Occipital lobe (tissue), 2 donors: Measurements from ENCODE around the gene ZBTB24. TPM values are rescaled to one million over a fixed set of nuclear protein-coding genes. Genes with fewer than 3 reads are reported as not detected.
A peak's percentile ranks its signal among the peaks of the same experiment; 100 is the strongest.
"Not testable (repeated sequence)": the region's sequence is repeated elsewhere in the genome, so short reads cannot be mapped to it uniquely, and the experiment has no call there.

ENCODE experiments used
- DNase-seq: peaks from one replicate; lab custom pipeline; 2025; lab: John Stamatoyannopoulos, UW
- total RNA-seq: library from RNA; depleted of rRNA; stranded (reverse); fragments of >200 nt; gene quantifications from one replicate; pipeline ENCODE4 v1.2.3, GENCODE V29; 2014

Gene ZBTB24
- 14.8 TPM for total RNA-seq

GRCh38 chr6:109482905-109483734 lies at the start of gene ZBTB24:
TSS of gene ZBTB24 (minus strand) at chr6:109483219. CDS start at chr6:109482026, 1,193 bp downstream.
- peak; percentile 91 for DNase-seq

- DNase-seq, result no peak
Observed at GRCh38 chr6:109531446-109531845, 48.4 kb upstream of the ZBTB24 start.

GRCh38 chr6:109527989-109528388 lies 45.0 kb upstream of the ZBTB24 start:
- no peak for DNase-seq

GRCh38 chr6:109526905-109527628 lies 44.0 kb upstream of the ZBTB24 start:
- peak; percentile 3 for DNase-seq

GRCh38 chr6:109524129-109524528 lies 41.1 kb upstream of the ZBTB24 start:
- no peak for DNase-seq

- no peak for DNase-seq
Observed at GRCh38 chr6:109523478-109523877, 40.5 kb upstream of the ZBTB24 start.

GRCh38 chr6:109521080-109521479 lies 38.1 kb upstream of the ZBTB24 start:
- DNase-seq, result no peak

GRCh38 chr6:109519647-109520046 lies 36.6 kb upstream of the ZBTB24 start:
- DNase-seq, result not testable (repeated sequence)

- no peak for DNase-seq
Observed at GRCh38 chr6:109516929-109517328, 33.9 kb upstream of the ZBTB24 start.

- no peak for DNase-seq
Observed at GRCh38 chr6:109515781-109516409, 32.9 kb upstream of the ZBTB24 start.

- DNase-seq, result no peak
Observed at GRCh38 chr6:109514946-109515345, 31.9 kb upstream of the ZBTB24 start.

- no peak for DNase-seq
Observed at GRCh38 chr6:109513571-109514071, 30.6 kb upstream of the ZBTB24 start.

- no peak for DNase-seq
Observed at GRCh38 chr6:109512271-109512817, 29.3 kb upstream of the ZBTB24 start.

GRCh38 chr6:109511832-109512231 lies 28.8 kb upstream of the ZBTB24 start:
- no peak for DNase-seq

GRCh38 chr6:109510358-109510757 lies 27.3 kb upstream of the ZBTB24 start:
- DNase-seq, result no peak

- DNase-seq, result no peak
Observed at GRCh38 chr6:109508166-109508860, 25.3 kb upstream of the ZBTB24 start.

- DNase-seq, result no peak
Observed at GRCh38 chr6:109507490-109508072, 24.6 kb upstream of the ZBTB24 start.

GRCh38 chr6:109506841-109507240 lies 23.8 kb upstream of the ZBTB24 start:
- no peak for DNase-seq

- DNase-seq, result no peak
Observed at GRCh38 chr6:109506314-109506713, 23.3 kb upstream of the ZBTB24 start.

GRCh38 chr6:109503327-109504224 lies 20.6 kb upstream of the ZBTB24 start:
- DNase-seq, result no peak
